GM06990 (cell line): ENCODE measurements around the gene ASNSD1.

Source experiments
- DNase-seq: peaks from one replicate; pipeline ENCODE4 v3.0.0-alpha.2; 2011; ENCODE audit not compliant: insufficient read length; ENCODE audit errors: extremely low read depth
- H3K27me3 ChIP-seq: replicated peaks from 2 replicates; pipeline ENCODE4 v1.6.0; 2011; ENCODE audit warnings: low read length; ENCODE audit not compliant: control insufficient read depth, insufficient read depth
- H3K36me3 ChIP-seq: 2 replicates; pipeline ENCODE4 v1.5.1; 2011; ENCODE audit warnings: low read length; ENCODE audit not compliant: control insufficient read depth, insufficient read depth
- H3K4me3 ChIP-seq: replicated peaks from 2 replicates; pipeline ENCODE4 v1.5.1; 2011; ENCODE audit warnings: low read depth, mild to moderate bottlenecking, control low read depth, low read length
- CTCF ChIP-seq: IDR thresholded peaks from 2 replicates; pipeline ENCODE4 v1.5.1; 2011; ENCODE audit warnings: low read length, control low read depth, mild to moderate bottlenecking, inconsistent platforms; ENCODE audit not compliant: insufficient read depth, poor library complexity, severe bottlenecking

Gene ASNSD1

GRCh38 chr2:189628817-189629530, 32.3 kb upstream of the ASNSD1 start:
- Histone ChIP-seq H3K4me3 (no peak overlapping the region), H3K27me3 (no peaks in the 10 kb centered on the region), H3K36me3 (no peaks in the 10 kb centered on the region)
- no peak for TF ChIP-seq CTCF
- no peak for DNase-seq

GRCh38 chr2:189629531-189630453, 31.5 kb upstream of the ASNSD1 start:
- no peaks in the 10 kb centered on the region for H3K27me3 ChIP-seq
- no peak overlapping the region for H3K4me3 ChIP-seq
- no peak for DNase-seq
- no peaks in the 10 kb centered on the region for H3K36me3 ChIP-seq
- TF ChIP-seq CTCF: no peak

- no peak for TF ChIP-seq CTCF
- DNase-seq: no peak
- H3K27me3 ChIP-seq: no peaks in the 10 kb centered on the region
Observed at GRCh38 chr2:189631849-189632248, 29.4 kb upstream of the ASNSD1 start.

GRCh38 chr2:189633392-189633811, 27.9 kb upstream of the ASNSD1 start:
- H3K36me3 ChIP-seq: no peaks in the 10 kb centered on the region
- no peak for DNase-seq
- TF ChIP-seq CTCF: peak; percentile 48
- H3K27me3 ChIP-seq: no peaks in the 10 kb centered on the region
- no peak overlapping the region for H3K4me3 ChIP-seq

More at GRCh38 chr2:189631849-189632248, 29.4 kb upstream of the ASNSD1 start:
- no peaks in the 10 kb centered on the region for H3K36me3 ChIP-seq
- H3K4me3 ChIP-seq: no peak overlapping the region

GRCh38 chr2:189635353-189635752, 25.9 kb upstream of the ASNSD1 start:
- no peak for TF ChIP-seq CTCF
- Histone ChIP-seq H3K4me3 (no peak overlapping the region), H3K27me3 (no peaks in the 10 kb centered on the region), H3K36me3 (no peaks in the 10 kb centered on the region)
- no peak for DNase-seq
